RKO (cell line): ENCODE data around the gene DDX39A.
"Not testable (repeated sequence)": the region's sequence is repeated elsewhere in the genome, so short reads cannot be mapped to it uniquely, and the experiment has no call there.

ENCODE experiments used
- DNase-seq: peaks from one replicate; pipeline ENCODE4 v3.0.0-alpha.2; 2016; ENCODE audit warnings: low spot score

The DDX39A gene

GRCh38 chr19:14419106-14419813, at the start of gene DDX39A:
TSS of gene DDX39A (minus strand) at chr19:14419341. CDS start at chr19:14413220, 6,121 bp downstream.
- peak; percentile 99 for DNase-seq

GRCh38 chr19:14467816-14468215, 48.7 kb upstream of the DDX39A start:
- DNase-seq, result no peak

- no peak for DNase-seq
Measured at GRCh38 chr19:14467391-14467790, 48.2 kb upstream of the DDX39A start.

GRCh38 chr19:14463747-14464146, 44.6 kb upstream of the DDX39A start:
- DNase-seq, result no peak

- DNase-seq, result not testable (repeated sequence)
Measured at GRCh38 chr19:14462401-14462800, 43.3 kb upstream of the DDX39A start.

GRCh38 chr19:14460935-14461334, 41.8 kb upstream of the DDX39A start:
- DNase-seq, result no peak

GRCh38 chr19:14459703-14460102, 40.6 kb upstream of the DDX39A start:
- DNase-seq, result no peak

- not testable (repeated sequence) for DNase-seq
Measured at GRCh38 chr19:14452303-14452702, 33.2 kb upstream of the DDX39A start.

GRCh38 chr19:14450876-14451275, 31.7 kb upstream of the DDX39A start:
- no peak for DNase-seq

GRCh38 chr19:14450168-14450874, 31.2 kb upstream of the DDX39A start:
- DNase-seq, result peak; percentile 72

GRCh38 chr19:14449321-14449720, 30.2 kb upstream of the DDX39A start:
- peak; percentile 56 for DNase-seq

- DNase-seq, result no peak
Measured at GRCh38 chr19:14446336-14447036, 27.3 kb upstream of the DDX39A start.

GRCh38 chr19:14443632-14444216, 24.6 kb upstream of the DDX39A start:
- DNase-seq, result no peak

GRCh38 chr19:14442891-14443631, 23.9 kb upstream of the DDX39A start:
- DNase-seq, result no peak

GRCh38 chr19:14441041-14441938, 22.1 kb upstream of the DDX39A start:
- no peak for DNase-seq

- no peak for DNase-seq
Measured at GRCh38 chr19:14440049-14440448, 20.9 kb upstream of the DDX39A start.

- no peak for DNase-seq
Measured at GRCh38 chr19:14439014-14439413, 19.9 kb upstream of the DDX39A start.

- no peak for DNase-seq
Measured at GRCh38 chr19:14437578-14438140, 18.5 kb upstream of the DDX39A start.

GRCh38 chr19:14435320-14436050, 16.3 kb upstream of the DDX39A start:
- no peak for DNase-seq
